Left ventricle myocardium superior (tissue), 1 donor: ENCODE measurements around the gene FAH. TPM values are rescaled to one million over a fixed set of nuclear protein-coding genes. Genes with fewer than 3 reads are reported as not detected.

ENCODE experiments used
- ATAC-seq: fragments of 200-7000 bp; cut with Tn5 transposase; one replicate; pipeline ENCODE4 v1.9.1; 2020; ENCODE audit warnings: mild to moderate bottlenecking, moderate library complexity
- DNase-seq: peaks from one replicate; pipeline ENCODE4 v3.0.0-alpha.2; 2020
- intact Hi-C: fragments of 100-400 bp; cut with micrococcal nuclease; formaldehyde crosslinking; loops from one replicate; pipeline ENCODE4 v1.11.0; 2022
- total RNA-seq: library from RNA; stranded (reverse); fragmentation: NEBNext Ultra II Directional; extraction: Animal tissue kit (Norgen Biotek cat#: 25700); gene quantifications from one replicate; pipeline ENCODE4 v1.2.1, GENCODE V29; 2021
- donor health status: DM: no; HTN: yes; CAD: no; lungs with severe emphysema.

Gene FAH
- total RNA-seq, 1 donor from 2014 or later, result 21.9 TPM

GRCh38 chr15:80211976-80212375 is 59.2 kb downstream of the FAH start:
- ATAC-seq, result no peak
- no peak for DNase-seq
- intact Hi-C loops, result no loop called here

- no peak for ATAC-seq
- intact Hi-C loops, result no loop called here
- no peak for DNase-seq
Measured at GRCh38 chr15:80214910-80215309, 62.1 kb downstream of the FAH start.

GRCh38 chr15:80216141-80216540 is 63.3 kb downstream of the FAH start:
- DNase-seq, result no peak
- intact Hi-C loops, result no loop called here
- ATAC-seq, result no peak

DNA sequence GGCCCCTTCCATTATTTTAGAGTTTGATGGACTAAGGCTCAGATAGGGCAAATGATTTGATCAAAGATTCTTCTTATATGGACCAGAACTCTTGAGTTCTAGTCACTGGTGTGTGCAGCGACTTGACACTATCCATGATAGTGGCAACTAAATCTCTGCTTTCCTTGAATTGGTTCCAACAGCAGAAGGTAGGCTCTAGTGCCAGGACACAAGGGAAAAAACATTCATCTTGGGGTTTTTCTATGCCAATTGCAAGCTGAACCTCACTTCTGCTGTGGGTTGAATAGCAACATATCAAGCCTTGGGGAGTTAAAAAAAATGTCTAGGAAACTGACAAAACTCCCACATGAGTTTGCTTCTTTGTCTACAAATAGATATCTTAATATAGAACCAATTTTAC is 64.1 kb downstream of the FAH start:
- ATAC-seq, result no peak
- no peak for DNase-seq
- intact Hi-C loops, result no loop called here

DNA sequence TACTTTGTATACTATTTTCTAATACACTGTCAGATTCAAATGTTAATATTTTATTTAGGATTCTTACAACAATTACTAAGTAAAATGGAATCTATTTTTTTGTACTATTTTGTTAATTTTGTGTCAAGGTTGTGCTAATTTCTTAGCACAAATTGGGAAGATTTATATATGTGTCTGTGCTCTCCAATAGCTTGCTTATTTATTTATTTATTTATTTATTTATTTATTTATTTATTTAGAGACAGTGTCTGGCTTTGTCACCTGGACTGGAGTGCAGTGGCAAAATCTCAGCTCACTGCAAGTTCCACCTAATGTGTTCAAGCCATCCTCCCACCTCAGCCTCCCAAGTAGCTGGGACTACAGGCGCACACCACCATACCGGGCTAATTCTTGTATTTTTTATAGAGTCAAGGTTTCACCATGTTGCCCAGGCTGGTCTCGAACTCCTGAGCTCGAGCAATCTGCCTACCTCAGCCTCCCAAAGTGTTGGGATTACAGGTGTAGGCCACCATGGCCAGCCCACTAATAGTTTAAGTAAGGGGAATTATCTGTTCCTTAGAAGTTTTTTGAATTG is 64.6 kb downstream of the FAH start:
- intact Hi-C loops, result no loop called here
- DNase-seq, result no peak
- ATAC-seq, result no peak

DNA sequence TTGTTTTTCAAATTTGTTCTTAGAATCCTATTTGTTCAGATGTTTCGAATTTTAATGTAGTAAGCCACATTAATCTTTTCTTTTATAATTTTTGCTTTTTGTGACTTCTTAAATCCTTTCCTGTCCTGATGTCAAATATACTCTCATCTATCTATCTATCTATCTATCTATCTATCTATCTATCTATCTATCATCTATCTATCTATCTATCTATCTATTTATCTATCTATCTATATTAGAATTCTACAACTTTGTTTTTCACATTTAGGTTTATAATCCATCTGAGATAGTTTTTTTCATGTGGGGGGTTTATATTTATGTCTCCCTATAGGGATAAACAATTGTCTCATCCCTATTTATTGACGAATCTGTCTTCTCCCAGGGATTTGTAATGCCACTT is 67.2 kb downstream of the FAH start:
- DNase-seq (no peak), ATAC-seq (no peak)
- intact Hi-C loops, result no loop called here

DNA sequence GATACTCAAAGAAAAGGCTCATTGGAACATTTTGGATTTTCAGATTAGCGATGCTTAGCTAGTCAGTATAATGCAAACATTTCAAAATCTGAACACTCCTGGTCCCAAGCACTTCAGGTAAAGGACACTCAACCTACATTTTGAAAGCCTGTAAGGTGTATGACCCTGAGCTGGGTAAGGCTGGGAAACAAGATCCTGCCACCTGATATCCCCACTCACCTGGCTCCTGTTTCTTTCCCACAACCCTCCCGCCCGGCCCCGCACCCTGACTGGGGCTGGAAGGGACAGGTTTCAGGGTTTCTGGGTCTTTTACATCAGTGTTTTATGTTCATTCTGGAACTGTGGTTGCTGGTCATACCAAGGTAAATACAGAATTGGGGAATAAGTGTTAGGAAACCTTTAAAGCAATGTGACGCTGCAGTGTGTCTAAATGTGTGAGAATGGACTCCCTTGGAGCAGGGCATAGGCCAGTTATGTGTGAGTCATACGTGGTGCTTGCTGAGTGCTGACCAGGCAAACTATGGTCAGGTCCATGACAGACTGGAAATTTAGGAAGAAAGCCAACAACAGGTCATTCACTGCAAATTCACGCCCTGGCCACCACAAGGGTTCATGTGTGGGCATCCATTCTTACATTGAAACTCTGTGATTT is 76.3 kb downstream of the FAH start:
- no peak for ATAC-seq
- intact Hi-C loops, result no loop called here

GRCh38 chr15:80231371-80231770 is 78.6 kb downstream of the FAH start:
- intact Hi-C loops, result no loop called here
- no peak for DNase-seq
- ATAC-seq, result no peak

More for the DNA sequence above, 76.3 kb downstream of the FAH start:
- no peak for DNase-seq

GRCh38 chr15:80233581-80233980 is 80.8 kb downstream of the FAH start:
- ATAC-seq, result no peak
- DNase-seq, result no peak
- intact Hi-C loops, result no loop called here

- DNase-seq (peak; percentile 36), ATAC-seq (no peak)
- intact Hi-C loops, result no loop called here
Measured at GRCh38 chr15:80234883-80235282, 82.1 kb downstream of the FAH start.

Other genes starting within 250 kb of the FAH start
- gene BCL2A1, start 181.8 kb upstream of the FAH start, total RNA-seq, result 0.55 TPM
- 67.6 TPM for gene ZFAND6, start 93.3 kb upstream of the FAH start, total RNA-seq
- gene CTXND1, start 99.2 kb downstream of the FAH start, total RNA-seq, result 3.2 TPM